ENCODE data around the gene TCF7L2.

The TCF7L2 gene

DNA sequence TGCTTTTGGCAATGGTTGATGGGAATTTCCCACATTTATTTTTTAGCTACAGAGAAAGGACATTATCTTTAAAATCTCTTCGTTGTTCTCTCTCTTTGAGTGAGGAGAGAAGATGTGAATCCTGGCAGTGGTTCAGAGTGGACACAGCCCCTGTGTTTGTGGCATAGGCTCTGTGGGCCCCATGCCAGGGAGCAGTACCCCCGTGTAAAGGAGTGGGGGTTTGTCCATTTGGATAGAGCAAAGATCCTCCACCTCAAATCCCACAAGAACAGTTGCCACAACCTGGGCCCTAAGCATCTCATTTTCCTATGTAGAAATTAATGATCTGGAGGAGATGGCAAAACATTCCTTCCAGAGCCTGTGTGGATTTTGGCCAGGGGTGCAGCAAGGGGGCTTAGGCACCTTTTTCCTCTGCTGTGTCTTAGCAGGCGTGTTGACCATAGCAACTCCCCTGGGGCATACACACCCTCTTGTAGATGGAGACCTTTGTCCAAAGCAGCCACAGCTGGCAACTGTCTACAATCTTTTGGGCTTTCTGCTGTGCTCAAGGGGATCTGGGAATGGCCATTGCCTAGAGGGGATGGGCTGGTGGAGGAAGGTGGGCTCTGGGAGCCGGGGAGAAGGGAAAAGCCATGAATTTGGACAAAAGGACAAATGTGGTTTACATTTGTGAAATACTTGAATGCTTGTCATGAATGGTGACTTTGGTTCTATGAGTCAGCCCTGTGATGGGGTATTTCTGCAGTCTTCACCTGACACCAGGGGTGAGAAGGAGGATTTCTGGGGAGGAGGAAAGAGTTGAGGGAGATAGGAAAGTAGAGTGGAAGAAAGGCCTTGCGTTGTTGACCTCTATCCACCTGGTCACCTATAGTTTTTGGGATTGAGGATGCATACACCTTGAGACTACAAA lies 92.0 kb downstream of the TCF7L2 start:
- no peak for TF ChIP-seq ARNTL (CRISPR knock-in tag; IDR thresholded peaks at IDR 0.05; ENCODE audit: borderline replicate concordance, low read depth)
- TF ChIP-seq RARB (CRISPR knock-in tag; IDR thresholded peaks at IDR 0.05): no peak
- TF ChIP-seq TSHZ2 (CRISPR knock-in tag; IDR thresholded peaks at IDR 0.05): no peak
- no peak for TF ChIP-seq PPARA (CRISPR knock-in tag; IDR thresholded peaks at IDR 0.05; ENCODE audit: borderline replicate concordance)
- no peak for TF ChIP-seq ZC3H10 (CRISPR knock-in tag; IDR thresholded peaks at IDR 0.05)
- no peak for TF ChIP-seq ZNF8 (CRISPR knock-in tag; IDR thresholded peaks at IDR 0.05)
- no peak for TF ChIP-seq ISL1 (CRISPR knock-in tag; IDR thresholded peaks at IDR 0.05)
- ATAC-seq: no peak

GRCh38 chr10:113042868-113043267 lies 92.8 kb downstream of the TCF7L2 start:
- TF ChIP-seq ZFP30 (CRISPR knock-in tag; IDR thresholded peaks at IDR 0.05): no peak
- no peak for TF ChIP-seq TCF4 (CRISPR knock-in tag; IDR thresholded peaks at IDR 0.05; ENCODE audit: borderline replicate concordance)
- no peak for TF ChIP-seq RARB (CRISPR knock-in tag; IDR thresholded peaks at IDR 0.05)
- no peak for TF ChIP-seq SNAI2 (CRISPR knock-in tag; IDR thresholded peaks at IDR 0.05)
- TF ChIP-seq, protein P1, sequence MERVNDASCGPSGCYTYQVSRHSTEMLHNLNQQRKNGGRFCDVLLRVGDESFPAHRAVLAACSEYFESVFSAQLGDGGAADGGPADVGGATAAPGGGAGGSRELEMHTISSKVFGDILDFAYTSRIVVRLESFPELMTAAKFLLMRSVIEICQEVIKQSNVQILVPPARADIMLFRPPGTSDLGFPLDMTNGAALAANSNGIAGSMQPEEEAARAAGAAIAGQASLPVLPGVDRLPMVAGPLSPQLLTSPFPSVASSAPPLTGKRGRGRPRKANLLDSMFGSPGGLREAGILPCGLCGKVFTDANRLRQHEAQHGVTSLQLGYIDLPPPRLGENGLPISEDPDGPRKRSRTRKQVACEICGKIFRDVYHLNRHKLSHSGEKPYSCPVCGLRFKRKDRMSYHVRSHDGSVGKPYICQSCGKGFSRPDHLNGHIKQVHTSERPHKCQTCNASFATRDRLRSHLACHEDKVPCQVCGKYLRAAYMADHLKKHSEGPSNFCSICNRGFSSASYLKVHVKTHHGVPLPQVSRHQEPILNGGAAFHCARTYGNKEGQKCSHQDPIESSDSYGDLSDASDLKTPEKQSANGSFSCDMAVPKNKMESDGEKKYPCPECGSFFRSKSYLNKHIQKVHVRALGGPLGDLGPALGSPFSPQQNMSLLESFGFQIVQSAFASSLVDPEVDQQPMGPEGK (CRISPR knock-in tag; IDR thresholded peaks at IDR 0.05; ENCODE audit: borderline replicate concordance): no peak
- no peak for TF ChIP-seq TSHZ2 (CRISPR knock-in tag; IDR thresholded peaks at IDR 0.05)
- no peak for TF ChIP-seq ZFP3 (CRISPR knock-in tag; IDR thresholded peaks at IDR 0.05)
- ATAC-seq: no peak

GRCh38 chr10:113044016-113044755 lies 94.1 kb downstream of the TCF7L2 start:
- ATAC-seq: no peak
- no peak for TF ChIP-seq TCF4 (CRISPR knock-in tag; IDR thresholded peaks at IDR 0.05; ENCODE audit: borderline replicate concordance)
- TF ChIP-seq ZNF8 (CRISPR knock-in tag; IDR thresholded peaks at IDR 0.05): no peak
- no peak for TF ChIP-seq ARNTL (CRISPR knock-in tag; IDR thresholded peaks at IDR 0.05; ENCODE audit: borderline replicate concordance, low read depth)
- no peak for TF ChIP-seq BACH2 (CRISPR knock-in tag; IDR thresholded peaks at IDR 0.05; ENCODE audit: borderline replicate concordance)
- no peak for TF ChIP-seq ZFP3 (CRISPR knock-in tag; IDR thresholded peaks at IDR 0.05)
- TF ChIP-seq ZFP30 (CRISPR knock-in tag; IDR thresholded peaks at IDR 0.05): no peak
- TF ChIP-seq SNAI2 (CRISPR knock-in tag; IDR thresholded peaks at IDR 0.05): no peak
- no peak for TF ChIP-seq ZC3H10 (CRISPR knock-in tag; IDR thresholded peaks at IDR 0.05)
- TF ChIP-seq, protein P2, sequence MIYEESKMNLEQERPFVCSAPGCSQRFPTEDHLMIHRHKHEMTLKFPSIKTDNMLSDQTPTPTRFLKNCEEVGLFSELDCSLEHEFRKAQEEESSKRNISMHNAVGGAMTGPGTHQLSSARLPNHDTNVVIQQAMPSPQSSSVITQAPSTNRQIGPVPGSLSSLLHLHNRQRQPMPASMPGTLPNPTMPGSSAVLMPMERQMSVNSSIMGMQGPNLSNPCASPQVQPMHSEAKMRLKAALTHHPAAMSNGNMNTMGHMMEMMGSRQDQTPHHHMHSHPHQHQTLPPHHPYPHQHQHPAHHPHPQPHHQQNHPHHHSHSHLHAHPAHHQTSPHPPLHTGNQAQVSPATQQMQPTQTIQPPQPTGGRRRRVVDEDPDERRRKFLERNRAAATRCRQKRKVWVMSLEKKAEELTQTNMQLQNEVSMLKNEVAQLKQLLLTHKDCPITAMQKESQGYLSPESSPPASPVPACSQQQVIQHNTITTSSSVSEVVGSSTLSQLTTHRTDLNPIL (CRISPR knock-in tag; IDR thresholded peaks at IDR 0.05; ENCODE audit: low read depth): no peak
- TF ChIP-seq, protein P1 (CRISPR knock-in tag; IDR thresholded peaks at IDR 0.05; ENCODE audit: borderline replicate concordance): no peak
- no peak for TF ChIP-seq PPARA (CRISPR knock-in tag; IDR thresholded peaks at IDR 0.05; ENCODE audit: borderline replicate concordance)
- TF ChIP-seq CSDC2 (CRISPR knock-in tag; IDR thresholded peaks at IDR 0.05): no peak
- no peak for TF ChIP-seq ZNF70 (CRISPR knock-in tag; IDR thresholded peaks at IDR 0.05)
- TF ChIP-seq TOX (CRISPR knock-in tag; IDR thresholded peaks at IDR 0.05; ENCODE audit: borderline replicate concordance): no peak
- no peak for TF ChIP-seq CSRNP3 (CRISPR knock-in tag; IDR thresholded peaks at IDR 0.05)

Measured in SK-N-SH treated with all-trans-retinoic acid at 6 μM for 48 hours (cell line).